Muscle layer of colon (tissue), 2 donors: ENCODE measurements around the gene LRRC66.

Source experiments
- H3K27ac ChIP-seq: one replicate; pipeline ENCODE4 v1.7.0; 2013; ENCODE audit warnings: low read depth, mild to moderate bottlenecking, low read length, moderate library complexity
- H3K27me3 ChIP-seq, 2 donors: one replicate each; pipeline ENCODE4 v1.7.0; 2013; ENCODE audit warnings: low read length in 2 of 2, mild to moderate bottlenecking in 2 of 2; ENCODE audit not compliant: insufficient read depth in 2 of 2, control insufficient read depth in 1 of 2
- H3K36me3 ChIP-seq: one replicate; pipeline ENCODE4 v1.7.0; 2013; ENCODE audit warnings: mild to moderate bottlenecking, low read length; ENCODE audit not compliant: insufficient read depth
- H3K4me1 ChIP-seq: one replicate; pipeline ENCODE4 v1.7.0; 2013; ENCODE audit warnings: mild to moderate bottlenecking, low read length; ENCODE audit not compliant: insufficient read depth
- H3K4me3 ChIP-seq, 2 donors: one replicate each; pipeline ENCODE4 v1.7.0; 2013; ENCODE audit warnings: low read length in 2 of 2, low read depth in 1 of 2, mild to moderate bottlenecking in 1 of 2, moderate library complexity in 1 of 2
- H3K9ac ChIP-seq: one replicate; pipeline ENCODE4 v1.7.0; 2013; ENCODE audit warnings: low read length
- H3K9me3 ChIP-seq: one replicate; pipeline ENCODE4 v1.7.0; 2013; ENCODE audit warnings: mild to moderate bottlenecking, low read length
- donor health status: abdominal sarcoma.
- donor health status: Adenocarcinoma of cecum.

Gene LRRC66

GRCh38 chr4:52010986-52011385, 9.2 kb downstream of the LRRC66 start:
- H3K4me3 ChIP-seq, result no peak overlapping the region
- no peak overlapping the region for H3K9ac ChIP-seq
- H3K4me1 ChIP-seq, result no peaks in the 10 kb centered on the region
- H3K36me3 ChIP-seq, result no peaks in the 10 kb centered on the region
- no peaks in the 10 kb centered on the region for H3K9me3 ChIP-seq
- no peaks in the 10 kb centered on the region for H3K27me3 ChIP-seq
- no peak overlapping the region for H3K27ac ChIP-seq

GRCh38 chr4:52006887-52007286, 13.3 kb downstream of the LRRC66 start:
- Histone ChIP-seq H3K4me3 (no peak overlapping the region), H3K27ac (no peak overlapping the region), H3K27me3 (no peaks in the 10 kb centered on the region), H3K9ac (no peak overlapping the region), H3K36me3 (no peaks in the 10 kb centered on the region), H3K4me1 (no peaks in the 10 kb centered on the region), H3K9me3 (no peaks in the 10 kb centered on the region)

- H3K4me3 ChIP-seq, result no peak overlapping the region
- no peaks in the 10 kb centered on the region for H3K9me3 ChIP-seq
- no peak overlapping the region for H3K27ac ChIP-seq
- H3K9ac ChIP-seq, result no peak overlapping the region
- H3K36me3 ChIP-seq, result no peaks in the 10 kb centered on the region
- no peaks in the 10 kb centered on the region for H3K27me3 ChIP-seq
- H3K4me1 ChIP-seq, result no peaks in the 10 kb centered on the region
Observed at GRCh38 chr4:52005604-52006273, 14.4 kb downstream of the LRRC66 start.

- Histone ChIP-seq H3K9me3 (no peaks in the 10 kb centered on the region), H3K27ac (no peak overlapping the region), H3K36me3 (no peaks in the 10 kb centered on the region), H3K4me3 (no peak overlapping the region), H3K9ac (no peak overlapping the region), H3K27me3 (no peaks in the 10 kb centered on the region), H3K4me1 (no peaks in the 10 kb centered on the region)
Observed at GRCh38 chr4:52004414-52004813, 15.7 kb downstream of the LRRC66 start.

- H3K4me3 ChIP-seq, result no peak overlapping the region
- H3K4me1 ChIP-seq, result no peaks in the 10 kb centered on the region
- H3K27me3 ChIP-seq, result no peaks in the 10 kb centered on the region
- H3K27ac ChIP-seq, result no peak overlapping the region
- no peak overlapping the region for H3K9ac ChIP-seq
- no peaks in the 10 kb centered on the region for H3K36me3 ChIP-seq
- H3K9me3 ChIP-seq, result no peaks in the 10 kb centered on the region
Observed at GRCh38 chr4:52001616-52002015, 18.5 kb downstream of the LRRC66 start.

- Histone ChIP-seq H3K4me3 (no peak overlapping the region), H3K9ac (no peak overlapping the region), H3K4me1 (no peaks in the 10 kb centered on the region), H3K36me3 (no peaks in the 10 kb centered on the region), H3K27me3 (no peaks in the 10 kb centered on the region), H3K27ac (no peak overlapping the region), H3K9me3 (no peaks in the 10 kb centered on the region)
Observed at GRCh38 chr4:51999250-51999649, 20.9 kb downstream of the LRRC66 start.

- Histone ChIP-seq H3K4me3 (no peak overlapping the region), H3K36me3 (no peaks in the 10 kb centered on the region), H3K4me1 (no peaks in the 10 kb centered on the region), H3K9me3 (no peaks in the 10 kb centered on the region), H3K9ac (no peak overlapping the region), H3K27ac (no peak overlapping the region), H3K27me3 (no peaks in the 10 kb centered on the region)
Observed at GRCh38 chr4:51998837-51999236, 21.3 kb downstream of the LRRC66 start.

GRCh38 chr4:51997647-51998046, 22.5 kb downstream of the LRRC66 start:
- Histone ChIP-seq H3K9me3 (no peaks in the 10 kb centered on the region), H3K27me3 (no peaks in the 10 kb centered on the region), H3K4me1 (no peaks in the 10 kb centered on the region), H3K9ac (no peak overlapping the region), H3K4me3 (no peak overlapping the region), H3K27ac (no peak overlapping the region), H3K36me3 (no peaks in the 10 kb centered on the region)

GRCh38 chr4:51995647-51996220, 24.4 kb downstream of the LRRC66 start:
- no peaks in the 10 kb centered on the region for H3K9me3 ChIP-seq
- H3K4me3 ChIP-seq, result no peak overlapping the region
- no peaks in the 10 kb centered on the region for H3K36me3 ChIP-seq
- no peaks in the 10 kb centered on the region for H3K27me3 ChIP-seq
- H3K9ac ChIP-seq, result no peak overlapping the region
- no peaks in the 10 kb centered on the region for H3K4me1 ChIP-seq
- no peak overlapping the region for H3K27ac ChIP-seq

- peaks cover 6% of the 10 kb centered on the region for H3K4me1 ChIP-seq
- H3K4me3 ChIP-seq, result no peak overlapping the region
Observed at GRCh38 chr4:51965862-51966261, 54.3 kb downstream of the LRRC66 start.

GRCh38 chr4:51963841-51964517, 56.2 kb downstream of the LRRC66 start:
- Histone ChIP-seq H3K27ac (no peak overlapping the region), H3K27me3 (no peaks in the 10 kb centered on the region), H3K4me3 (no peak overlapping the region), H3K4me1 (peaks cover 6% of the 10 kb centered on the region), H3K9ac (no peak overlapping the region), H3K36me3 (no peaks in the 10 kb centered on the region), H3K9me3 (no peaks in the 10 kb centered on the region)

More at GRCh38 chr4:51965862-51966261, 54.3 kb downstream of the LRRC66 start:
- no peaks in the 10 kb centered on the region for H3K27me3 ChIP-seq
- no peak overlapping the region for H3K27ac ChIP-seq
- H3K9me3 ChIP-seq, result no peaks in the 10 kb centered on the region
- H3K36me3 ChIP-seq, result no peaks in the 10 kb centered on the region
- no peak overlapping the region for H3K9ac ChIP-seq
